Panc1 (cell line): ENCODE measurements around the gene SART3.

Experiments used
- POLR2AphosphoS5 ChIP-seq: IDR thresholded peaks from 2 replicates; pipeline ENCODE4 v1.6.1; 2012; ENCODE audit warnings: mild to moderate bottlenecking, low read depth, low read length, moderate library complexity
- SIN3A ChIP-seq: IDR thresholded peaks from 2 replicates; pipeline ENCODE4 v1.6.1; 2012; ENCODE audit warnings: low read depth, mild to moderate bottlenecking, low read length, moderate library complexity, borderline replicate concordance; ENCODE audit not compliant: insufficient read depth
- TF ChIP-seq, protein P1 (sequence below): fragments of 450-650 bp; IDR thresholded peaks from 2 replicates; pipeline ENCODE4 v1.5.1; 2017; ENCODE audit warnings: mild to moderate bottlenecking

DNA sequence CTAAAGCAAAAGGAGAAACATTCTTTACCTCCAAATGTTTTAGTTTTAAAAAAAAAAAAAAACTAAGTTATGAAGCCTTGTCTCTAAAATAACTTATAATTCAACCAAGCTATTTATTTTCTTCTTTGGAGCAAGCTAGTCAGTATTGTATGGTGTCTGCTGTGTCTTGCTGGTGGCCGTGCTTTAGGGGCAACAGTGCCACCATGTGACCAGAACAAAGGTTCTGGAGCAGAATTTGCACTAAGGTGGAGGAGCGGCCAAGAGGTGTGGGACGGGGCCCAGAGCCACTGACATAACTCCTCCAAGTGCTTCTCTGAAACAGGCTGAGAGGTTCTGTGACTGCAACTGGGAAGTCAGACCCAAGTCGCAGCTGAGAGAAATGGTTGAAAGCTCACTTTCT is 41.4 kb downstream of the SART3 start:
- TF ChIP-seq, protein P1, sequence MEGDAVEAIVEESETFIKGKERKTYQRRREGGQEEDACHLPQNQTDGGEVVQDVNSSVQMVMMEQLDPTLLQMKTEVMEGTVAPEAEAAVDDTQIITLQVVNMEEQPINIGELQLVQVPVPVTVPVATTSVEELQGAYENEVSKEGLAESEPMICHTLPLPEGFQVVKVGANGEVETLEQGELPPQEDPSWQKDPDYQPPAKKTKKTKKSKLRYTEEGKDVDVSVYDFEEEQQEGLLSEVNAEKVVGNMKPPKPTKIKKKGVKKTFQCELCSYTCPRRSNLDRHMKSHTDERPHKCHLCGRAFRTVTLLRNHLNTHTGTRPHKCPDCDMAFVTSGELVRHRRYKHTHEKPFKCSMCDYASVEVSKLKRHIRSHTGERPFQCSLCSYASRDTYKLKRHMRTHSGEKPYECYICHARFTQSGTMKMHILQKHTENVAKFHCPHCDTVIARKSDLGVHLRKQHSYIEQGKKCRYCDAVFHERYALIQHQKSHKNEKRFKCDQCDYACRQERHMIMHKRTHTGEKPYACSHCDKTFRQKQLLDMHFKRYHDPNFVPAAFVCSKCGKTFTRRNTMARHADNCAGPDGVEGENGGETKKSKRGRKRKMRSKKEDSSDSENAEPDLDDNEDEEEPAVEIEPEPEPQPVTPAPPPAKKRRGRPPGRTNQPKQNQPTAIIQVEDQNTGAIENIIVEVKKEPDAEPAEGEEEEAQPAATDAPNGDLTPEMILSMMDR = no peak; the same call in 1 of the 2 replicates
- TF ChIP-seq POLR2AphosphoS5 (no peak), SIN3A (no peak)
